NB4 (cell line): Measurements from ENCODE around the gene CERKL.
A peak's percentile ranks its signal among the peaks of the same experiment; 100 is the strongest.

Experiments
- DNase-seq: peaks from one replicate; pipeline ENCODE4 v3.0.0; 2010; ENCODE audit warnings: low read depth
- H3K4me3 ChIP-seq: one replicate; pipeline ENCODE4 v1.5.1; 2011; ENCODE audit warnings: mild to moderate bottlenecking, low read depth, low read length, moderate library complexity
- CTCF ChIP-seq: IDR thresholded peaks from one replicate; pipeline ENCODE4 v1.5.1; 2012; ENCODE audit warnings: low read depth, low read length
- MAX ChIP-seq: IDR thresholded peaks from 2 replicates; pipeline ENCODE4 v1.6.1; 2011; ENCODE audit warnings: low read depth, low read length
- MYC ChIP-seq: IDR thresholded peaks from 2 replicates; pipeline ENCODE4 v1.6.1; 2011; ENCODE audit warnings: low read depth, low read length
- POLR2A ChIP-seq: IDR thresholded peaks from 2 replicates; pipeline ENCODE4 v1.6.1; 2011; ENCODE audit warnings: mild to moderate bottlenecking; ENCODE audit not compliant: insufficient read length; ENCODE audit errors: extremely low read depth

CERKL gene

GRCh38 chr2:181575024-181575649, 81.8 kb downstream of the CERKL start:
- DNase-seq, result no peak
- H3K4me3 ChIP-seq, result no peak overlapping the region
- no peak for TF ChIP-seq MAX
- no peak for TF ChIP-seq CTCF
- no peak for TF ChIP-seq POLR2A
- TF ChIP-seq MYC, result no peak

GRCh38 chr2:181574321-181574720, 82.6 kb downstream of the CERKL start:
- no peak overlapping the region for H3K4me3 ChIP-seq

GRCh38 chr2:181573140-181573736, 83.7 kb downstream of the CERKL start:
- H3K4me3 ChIP-seq, result no peak overlapping the region
- DNase-seq, result peak; percentile 51
- TF ChIP-seq POLR2A (no peak), CTCF (peak; percentile 42)

More at GRCh38 chr2:181574321-181574720, 82.6 kb downstream of the CERKL start:
- no peak for DNase-seq
- no peak for TF ChIP-seq POLR2A
- TF ChIP-seq CTCF, result no peak
- TF ChIP-seq MAX, result no peak
- TF ChIP-seq MYC, result no peak

- H3K4me3 ChIP-seq, result peak overlapping the region; percentile 25
These were observed 85.9 kb downstream of the CERKL start for GRCh38 chr2:181570833-181571661.

GRCh38 chr2:181570059-181570458, 86.8 kb downstream of the CERKL start:
- TF ChIP-seq POLR2A (no peak), MAX (no peak), CTCF (no peak), MYC (no peak)
- DNase-seq, result no peak
- no peak overlapping the region for H3K4me3 ChIP-seq

More at GRCh38 chr2:181570833-181571661, 85.9 kb downstream of the CERKL start:
- peak; percentile 31 for DNase-seq
- TF ChIP-seq MYC (no peak), CTCF (peak; percentile 9)
